HG03521 (cell line): ENCODE results near the gene SEMA5B.

Experiments used
- ATAC-seq: cut with Tn5 transposase; IDR thresholded peaks from one replicate; pipeline ENCODE4 v1.9.1; 2021; ENCODE audit warnings: mild to moderate bottlenecking, moderate library complexity; ENCODE audit not compliant: unreplicated experiment

Gene SEMA5B

DNA sequence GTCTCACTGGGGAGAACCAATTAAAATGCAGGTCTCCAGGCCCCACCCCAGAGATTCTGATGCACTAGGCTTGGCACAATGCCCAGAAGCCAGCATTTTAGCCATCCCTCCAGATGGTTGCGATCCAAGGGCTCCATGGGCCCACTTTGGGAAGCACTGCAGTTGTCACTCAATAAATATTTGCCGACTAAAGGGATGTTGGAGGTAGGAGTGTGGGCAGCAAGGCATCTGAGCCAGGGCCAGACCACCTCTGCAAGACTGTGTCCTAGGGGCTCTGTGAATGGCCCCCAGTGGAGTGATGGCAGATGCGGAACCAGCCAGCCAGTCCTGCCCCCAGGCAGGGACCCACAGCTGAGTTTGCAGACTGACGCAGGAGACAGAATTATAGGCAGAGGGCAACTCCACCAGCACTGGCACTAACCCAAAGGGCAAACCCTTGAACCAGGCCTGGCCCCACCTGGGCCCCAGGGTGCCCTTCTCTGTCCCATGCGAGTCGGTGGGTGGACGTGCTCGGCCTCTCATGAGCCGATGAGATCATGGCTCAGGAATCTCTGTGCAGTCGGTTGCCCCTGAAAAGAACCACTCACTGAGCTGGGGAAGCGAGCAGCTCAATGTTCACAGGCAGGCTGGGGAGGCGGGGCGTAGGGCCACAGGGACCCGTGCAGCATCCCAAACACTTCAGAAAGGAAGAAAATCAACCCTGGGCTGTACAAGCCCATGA, 49.7 kb downstream of the SEMA5B start:
- no peak for ATAC-seq

- ATAC-seq = peak; percentile 28
Observed at GRCh38 chr3:122975924-122976293, 51.7 kb downstream of the SEMA5B start.

- ATAC-seq = peak; percentile 41
Observed at GRCh38 chr3:122975163-122975923, 52.2 kb downstream of the SEMA5B start.

GRCh38 chr3:122974764-122975162, 52.8 kb downstream of the SEMA5B start:
- ATAC-seq = no peak

DNA sequence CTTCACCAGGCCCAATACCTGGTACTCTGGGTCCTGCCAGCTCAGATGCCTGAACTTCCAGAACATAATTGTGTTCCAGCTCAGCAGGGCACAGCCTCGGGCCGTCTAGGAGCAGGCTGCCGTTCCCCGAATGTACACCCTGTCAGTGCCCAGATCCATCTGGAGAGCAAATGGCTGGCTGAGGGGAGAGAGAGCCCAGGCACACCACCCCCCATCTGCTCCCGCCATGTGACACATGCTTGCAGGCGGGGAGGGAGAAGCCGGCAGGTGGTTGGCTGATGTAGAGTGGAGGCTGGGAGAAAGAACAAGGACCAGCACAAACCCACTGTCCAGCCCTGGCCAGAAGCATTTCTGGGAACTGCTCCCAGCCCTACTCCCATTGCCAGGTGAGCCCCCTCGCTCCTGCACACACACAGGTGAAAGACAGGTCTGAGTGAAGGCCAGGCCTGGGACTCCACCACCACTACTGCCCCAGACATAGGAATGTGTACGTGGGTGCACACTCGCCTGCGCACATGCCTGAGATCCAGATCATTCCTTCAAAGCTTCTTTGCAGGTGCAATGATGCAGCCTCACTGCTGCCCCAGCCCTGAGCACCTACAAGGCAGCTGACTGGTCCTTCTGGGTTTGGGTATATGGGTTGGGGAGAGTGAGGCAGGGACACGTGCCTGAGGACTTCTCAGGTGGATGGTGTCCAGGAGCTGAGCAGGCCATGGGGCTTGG, 53.5 kb downstream of the SEMA5B start:
- ATAC-seq = no peak

DNA sequence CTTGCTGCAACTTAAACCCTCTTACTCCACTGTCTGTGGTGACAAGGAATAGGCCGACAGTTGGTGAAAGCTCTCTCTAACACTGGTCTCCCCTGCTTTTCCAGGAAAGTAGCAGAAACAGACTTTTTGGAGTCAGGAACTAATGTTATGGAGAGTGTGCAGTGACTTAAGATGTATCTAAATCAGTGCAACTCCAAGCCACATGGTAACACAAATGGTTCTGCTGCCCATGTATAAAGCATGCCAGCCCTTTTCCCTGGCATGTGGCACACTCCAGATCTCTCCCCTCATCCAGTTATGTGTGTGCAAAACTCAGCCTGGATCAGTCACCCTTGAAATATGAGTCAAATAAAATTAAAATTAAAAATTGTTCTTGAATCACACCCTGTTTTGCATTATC, 55.4 kb downstream of the SEMA5B start:
- ATAC-seq = no peak

DNA sequence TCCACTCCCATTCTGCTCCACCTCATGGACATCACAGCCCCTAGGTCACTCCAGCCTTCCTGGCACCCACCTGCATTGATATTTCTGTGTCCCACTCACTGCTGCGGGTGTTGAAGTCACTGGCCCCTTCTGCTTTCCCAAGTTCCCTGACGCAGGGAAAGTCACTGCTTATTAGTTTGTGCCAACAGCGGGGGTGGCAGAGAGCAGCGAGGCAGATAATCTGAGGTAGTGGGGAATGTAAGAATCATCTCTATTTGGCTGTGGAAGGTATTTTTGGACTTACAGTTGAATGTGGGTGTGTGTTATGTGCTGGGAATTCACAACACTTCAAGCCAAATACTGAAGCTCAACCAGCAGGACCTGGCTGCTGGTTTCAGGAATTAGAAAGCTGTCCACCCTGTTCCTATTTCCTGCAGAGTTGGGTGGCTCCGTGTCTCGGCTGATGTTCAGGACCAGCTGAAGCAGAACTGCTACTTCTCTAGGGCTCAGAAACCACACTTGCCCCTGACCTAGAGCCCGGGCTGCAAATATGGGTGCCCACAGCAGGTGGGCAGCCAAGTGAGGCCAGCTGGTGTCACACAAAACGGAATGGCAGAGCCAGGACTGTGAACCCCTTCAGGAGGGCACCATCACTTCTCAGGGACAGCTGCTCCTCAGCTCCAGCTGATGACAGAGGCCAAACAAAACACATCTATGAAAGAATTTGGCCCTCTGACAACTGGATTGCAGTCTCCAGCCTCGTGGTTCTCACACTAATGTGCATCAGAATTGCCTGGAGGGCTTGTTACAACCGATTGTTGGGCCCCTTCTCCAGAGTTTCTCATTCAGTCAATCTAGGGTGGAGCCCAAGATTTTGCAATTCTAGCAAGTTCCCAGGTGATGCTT, 57.7 kb downstream of the SEMA5B start:
- no peak for ATAC-seq

DNA sequence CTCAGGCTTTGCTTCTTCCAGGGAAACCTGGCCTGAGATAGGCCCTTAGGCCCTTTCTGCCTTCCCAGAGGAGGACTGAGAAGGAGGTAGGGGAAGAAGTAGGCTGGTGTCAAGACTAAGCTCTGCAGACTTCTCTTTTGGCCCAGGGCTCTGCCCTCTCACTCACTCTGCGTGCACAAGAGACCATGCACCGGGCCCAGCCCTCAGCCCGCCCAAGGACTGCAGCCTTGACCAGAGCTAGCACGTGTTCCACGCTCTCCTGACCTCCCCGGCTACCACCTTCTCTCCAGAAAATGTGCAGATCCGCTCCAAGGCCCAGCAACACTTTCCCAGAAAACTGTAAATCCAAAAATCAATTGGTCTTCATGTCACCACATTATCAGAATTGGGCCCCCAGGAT, 59.8 kb downstream of the SEMA5B start:
- ATAC-seq = no peak

DNA sequence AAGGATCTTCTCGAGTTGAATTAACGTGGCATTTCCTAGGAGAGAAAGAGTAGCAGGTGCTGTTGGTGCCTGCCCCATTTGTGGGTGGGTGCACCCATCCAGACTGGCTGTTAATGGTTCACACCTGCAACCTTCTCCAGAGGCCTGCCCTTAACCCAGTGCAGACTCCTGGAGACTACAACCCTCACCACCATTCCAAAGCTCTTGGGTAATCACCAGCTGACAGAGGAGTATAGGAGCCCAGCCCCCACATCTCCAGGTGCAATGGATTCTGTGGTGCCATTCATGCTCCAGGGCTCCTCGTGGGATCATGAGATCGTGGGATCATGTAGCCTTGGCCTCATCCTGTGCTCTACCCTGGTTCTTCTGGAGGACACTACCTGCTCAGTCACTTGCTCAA, 60.2 kb downstream of the SEMA5B start:
- ATAC-seq = no peak

DNA sequence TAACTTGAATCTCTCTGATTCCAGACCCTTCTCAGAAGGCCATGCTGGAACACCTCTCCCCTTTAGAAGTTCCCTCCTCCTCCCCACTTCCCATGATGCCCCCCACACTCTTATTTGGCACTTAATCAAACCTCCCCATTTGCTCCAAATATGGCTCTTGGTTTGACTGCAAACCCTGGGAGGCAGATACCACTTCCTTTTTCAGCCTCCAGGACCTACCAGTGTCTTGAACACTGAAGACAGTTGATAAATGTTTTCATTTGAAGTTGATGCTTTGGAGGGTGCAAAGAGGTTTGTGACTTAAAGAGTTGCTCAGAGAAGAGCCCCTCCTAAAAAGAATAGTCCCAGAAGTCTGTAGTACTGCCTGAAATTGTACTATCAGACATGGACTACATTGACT, 61.5 kb downstream of the SEMA5B start:
- ATAC-seq = no peak

DNA sequence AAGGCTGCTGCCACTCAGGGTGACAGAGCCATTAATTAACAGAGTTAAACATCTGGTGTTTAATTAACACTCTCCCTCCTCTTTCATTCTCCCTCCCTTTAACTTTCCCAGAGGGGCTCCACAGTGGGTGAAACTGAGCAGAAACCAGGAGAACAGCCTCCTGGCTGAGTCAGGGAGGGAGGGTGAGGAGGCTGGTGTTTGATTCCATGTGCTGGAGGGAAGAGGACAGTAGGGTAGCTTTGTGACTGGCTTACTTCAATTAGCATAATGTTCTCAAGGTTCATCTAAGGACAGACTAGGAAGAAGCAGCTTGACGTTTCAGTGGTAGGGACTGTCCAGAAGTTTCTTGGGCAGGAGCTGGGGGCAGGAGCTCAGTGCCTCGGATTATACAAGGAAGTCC, 62.8 kb downstream of the SEMA5B start:
- no peak for ATAC-seq

- no peak for ATAC-seq
Observed at GRCh38 chr3:122962149-122962548, 65.4 kb downstream of the SEMA5B start.

- no peak for ATAC-seq
Observed at GRCh38 chr3:122961146-122961545, 66.4 kb downstream of the SEMA5B start.

- ATAC-seq = no peak
Observed at GRCh38 chr3:122960652-122961051, 66.9 kb downstream of the SEMA5B start.

DNA sequence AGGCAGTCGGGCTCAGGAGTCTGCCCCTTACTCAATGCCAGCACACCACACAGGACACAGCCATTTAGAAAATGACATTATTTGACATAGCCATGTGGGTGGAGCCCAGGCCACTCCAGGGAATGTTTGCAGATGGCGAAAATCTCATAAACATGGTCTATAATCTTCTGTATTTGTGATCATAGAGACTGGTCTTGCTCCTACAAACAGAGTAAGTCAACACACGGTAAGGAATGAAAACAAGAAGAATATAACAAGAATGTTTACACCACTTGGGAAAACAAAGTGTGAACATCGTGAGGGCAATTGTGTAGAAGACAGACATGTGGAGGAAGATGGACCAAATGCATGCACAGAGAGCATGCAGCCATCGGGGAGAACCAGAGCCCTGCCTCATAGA, 68.2 kb downstream of the SEMA5B start:
- ATAC-seq = no peak

- no peak for ATAC-seq
Observed at GRCh38 chr3:122957707-122958689, 69.6 kb downstream of the SEMA5B start.

GRCh38 chr3:122956693-122957455, 70.7 kb downstream of the SEMA5B start:
- ATAC-seq = no peak

GRCh38 chr3:122955916-122956692, 71.5 kb downstream of the SEMA5B start:
- no peak for ATAC-seq
